ENCODE results near the gene GUCA2B.

GUCA2B gene

GRCh38 chr1:42152907-42153600 is at the start of gene GUCA2B:
Gene GUCA2B, plus strand, starts transcription at chr1:42153410. Its CDS starts 41 bp downstream, at chr1:42153451.
- no peak for DNase-seq

DNA sequence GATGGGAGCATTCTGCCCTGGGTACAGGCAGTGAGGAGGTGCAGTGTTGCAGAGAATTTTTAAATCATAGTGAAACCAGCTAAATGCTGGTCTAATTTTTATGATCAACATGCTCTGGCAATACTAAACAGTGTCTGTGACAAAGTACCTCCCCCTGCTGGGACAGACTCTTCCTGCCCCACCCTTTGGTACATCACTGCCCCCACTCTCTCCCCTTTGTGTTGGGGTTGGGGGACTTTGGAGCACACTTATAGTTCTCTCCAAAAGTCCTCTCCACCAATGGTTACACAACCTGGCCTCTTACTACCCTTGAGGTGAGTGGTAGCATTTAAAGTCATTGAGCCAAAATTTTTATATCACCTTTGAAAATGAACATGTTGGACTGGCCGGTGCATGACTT is 48.2 kb upstream of the GUCA2B start:
- DNase-seq: no peak

DNA sequence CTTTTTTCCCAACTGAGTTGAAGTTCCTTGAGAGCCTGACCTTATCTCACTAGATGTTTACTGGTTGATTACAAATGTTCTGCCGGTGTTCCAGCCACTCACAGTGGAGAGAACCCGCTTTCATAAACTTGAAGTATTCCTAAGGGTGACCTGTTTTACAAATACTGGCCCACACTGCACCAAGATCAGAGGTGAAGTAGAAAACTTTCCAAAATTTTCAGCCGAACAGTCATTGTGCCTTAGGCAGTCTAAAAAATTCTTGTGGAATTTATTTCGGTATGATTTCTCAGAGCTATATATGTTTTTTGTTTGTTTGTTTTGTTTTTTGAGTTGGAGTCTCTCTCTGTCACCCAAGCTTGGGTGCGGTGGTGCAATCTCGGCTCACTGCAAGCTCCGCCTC is 44.9 kb upstream of the GUCA2B start:
- no peak for DNase-seq

DNA sequence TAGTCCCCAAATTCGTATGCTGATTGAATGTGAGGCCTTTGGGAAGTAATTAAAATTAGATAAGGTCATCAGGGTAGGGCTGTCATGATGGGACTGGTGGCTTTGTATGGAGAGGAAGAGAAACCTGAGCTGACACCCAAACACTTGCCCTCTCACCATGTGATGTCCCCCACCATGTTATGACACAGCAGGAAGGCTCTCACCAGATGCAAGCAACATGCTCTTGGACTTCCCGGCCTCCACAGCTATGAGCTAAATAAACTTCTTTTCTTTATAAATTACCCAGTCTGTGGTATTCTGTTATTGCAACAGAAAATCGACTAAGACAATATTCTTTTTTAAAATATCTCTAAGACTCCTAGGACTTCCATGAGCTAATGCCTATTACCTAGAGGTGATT is 43.6 kb upstream of the GUCA2B start:
- no peak for DNase-seq

GRCh38 chr1:42114229-42114628 is 39.0 kb upstream of the GUCA2B start:
- no peak for DNase-seq

GRCh38 chr1:42117214-42117613 is 36.0 kb upstream of the GUCA2B start:
- no peak for DNase-seq

DNA sequence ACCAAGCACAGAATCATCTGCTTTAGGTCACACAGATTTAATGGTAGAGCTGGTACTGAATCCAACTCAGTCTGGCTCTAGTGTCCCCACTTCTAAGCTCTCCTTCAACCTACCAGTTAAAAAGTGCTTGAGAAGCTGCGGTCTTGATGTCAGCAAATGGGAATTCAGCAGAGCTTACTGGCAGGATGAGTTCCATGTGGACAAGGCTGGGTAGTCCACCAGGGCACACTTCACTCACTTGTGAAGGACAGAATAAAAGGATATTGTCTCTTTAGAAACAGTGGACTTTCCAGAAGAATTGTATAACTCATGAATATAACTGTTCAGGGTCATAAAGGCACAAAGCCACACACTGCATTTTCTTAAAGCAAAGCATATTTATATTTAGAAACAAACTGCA is 35.1 kb upstream of the GUCA2B start:
- DNase-seq: no peak

DNA sequence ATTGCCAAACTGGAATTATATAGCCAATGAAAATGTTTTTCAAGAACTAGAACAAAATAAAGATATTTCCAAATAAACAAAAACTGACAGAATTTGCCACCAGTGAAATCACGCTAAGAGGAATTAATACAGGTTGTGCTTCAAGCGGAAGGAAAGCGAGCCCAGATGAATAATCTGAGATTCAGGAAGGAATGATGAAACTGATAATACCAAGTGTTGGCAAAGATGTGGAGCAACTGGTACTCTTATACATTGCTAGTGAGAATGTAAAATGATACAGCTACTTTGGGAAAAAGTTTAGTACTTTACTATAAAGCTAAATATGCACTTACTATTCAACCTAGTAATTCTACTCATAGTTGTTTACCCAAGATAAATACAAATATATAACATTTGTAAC is 30.8 kb upstream of the GUCA2B start:
- DNase-seq: no peak

- DNase-seq: no peak
These were observed 27.7 kb upstream of the GUCA2B start for GRCh38 chr1:42125552-42125951.

- DNase-seq: no peak
These were observed 25.4 kb upstream of the GUCA2B start for GRCh38 chr1:42127767-42128166.

DNA sequence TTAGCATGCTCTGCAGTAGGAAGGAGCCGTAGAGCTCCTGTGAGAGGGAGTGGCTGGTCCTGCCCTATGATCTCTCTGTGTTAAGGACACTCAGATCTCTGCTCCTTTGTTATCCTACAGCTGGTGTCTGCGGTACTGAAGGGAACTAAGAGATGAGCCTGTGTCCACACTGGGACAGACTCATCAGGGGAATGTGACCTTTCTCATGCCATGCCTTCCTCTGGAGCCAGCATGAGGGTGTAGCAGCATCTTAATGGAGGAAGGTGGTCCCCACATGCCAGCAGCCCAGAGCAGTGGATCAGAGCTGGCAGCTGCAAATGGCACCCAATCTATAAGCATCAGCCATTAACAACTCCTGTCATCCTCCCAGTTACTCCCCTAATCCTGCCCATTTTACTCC is 24.7 kb upstream of the GUCA2B start:
- DNase-seq: no peak

GRCh38 chr1:42128964-42129363 is 24.2 kb upstream of the GUCA2B start:
- peak; percentile 58 for DNase-seq

- no peak for DNase-seq
These were observed 23.0 kb upstream of the GUCA2B start for GRCh38 chr1:42130061-42130660.

DNA sequence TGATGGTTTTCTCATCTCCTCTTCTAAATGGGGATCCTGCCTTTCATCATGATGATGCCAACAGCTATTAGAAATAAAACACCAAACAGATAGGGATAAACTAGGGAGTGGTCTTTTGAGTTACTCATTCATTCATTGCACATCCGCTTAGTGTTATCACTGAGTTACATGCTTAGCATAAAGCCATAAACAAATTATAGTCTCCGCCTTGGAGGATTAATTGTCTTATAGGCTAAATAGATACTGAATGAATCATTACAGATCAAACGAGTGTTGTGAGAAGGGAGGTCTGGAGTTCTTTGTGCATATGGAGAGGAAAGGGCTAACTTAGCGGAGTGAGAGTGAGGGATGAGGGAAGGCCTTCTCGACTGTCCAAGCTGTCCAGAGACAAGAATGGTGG is 19.8 kb upstream of the GUCA2B start:
- DNase-seq: no peak

DNA sequence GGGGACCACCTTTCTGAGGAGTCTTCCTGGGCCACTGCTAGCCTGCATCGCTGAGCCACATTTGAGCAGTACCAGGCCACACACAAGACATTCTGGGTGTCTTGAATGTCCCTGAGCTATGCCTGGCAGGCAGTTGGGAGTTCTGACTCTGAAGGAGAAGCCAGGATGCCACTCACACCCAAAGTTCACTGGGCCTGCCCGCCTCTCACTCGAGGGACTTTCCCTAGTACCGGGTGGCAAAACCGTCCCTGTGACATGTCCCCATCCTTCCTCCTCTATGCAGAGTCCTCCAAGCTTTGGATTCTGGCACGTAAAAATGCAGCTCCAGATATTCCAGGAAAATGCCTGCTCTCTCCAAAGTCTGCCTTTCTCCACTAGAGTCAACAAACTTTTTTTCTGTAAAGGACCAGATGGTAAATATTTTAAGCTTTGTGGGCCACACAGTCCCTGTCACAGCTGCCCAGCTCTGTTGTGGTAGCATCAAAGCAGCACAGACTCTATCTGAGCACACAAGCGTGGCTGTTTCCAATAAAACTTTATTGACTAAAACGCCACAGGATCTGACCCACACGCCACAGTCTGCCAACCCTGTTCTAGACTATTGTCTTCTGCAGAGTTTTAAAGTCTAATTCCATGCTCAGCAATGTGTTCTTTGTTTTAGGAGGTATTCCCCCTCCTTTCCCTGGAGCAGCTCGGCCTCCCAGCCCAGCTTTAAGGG is 19.2 kb upstream of the GUCA2B start:
- DNase-seq: no peak

DNA sequence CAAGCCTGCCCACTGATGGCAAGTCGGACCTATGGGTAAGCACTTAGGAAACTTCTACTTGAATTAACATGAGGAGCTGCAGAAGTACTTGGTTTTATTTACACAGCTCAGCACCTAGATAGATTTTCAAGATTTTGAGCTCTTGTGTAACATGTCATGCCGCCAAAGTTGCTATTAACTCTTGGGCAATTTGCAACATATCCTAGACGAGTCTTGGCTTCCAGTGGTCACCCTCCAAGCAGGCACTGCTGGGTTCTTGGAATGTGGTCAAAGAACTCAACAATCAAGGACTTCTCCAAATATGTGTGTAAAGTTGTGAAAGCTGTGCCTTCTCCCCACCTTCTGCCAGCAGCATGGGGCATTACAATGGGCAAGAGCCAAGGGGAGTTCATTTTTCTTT is 17.8 kb upstream of the GUCA2B start:
- DNase-seq: no peak

- DNase-seq: no peak
These were observed 16.7 kb upstream of the GUCA2B start for GRCh38 chr1:42136466-42136865.

- no peak for DNase-seq
These were observed 15.4 kb upstream of the GUCA2B start for GRCh38 chr1:42137766-42138165.

DNA sequence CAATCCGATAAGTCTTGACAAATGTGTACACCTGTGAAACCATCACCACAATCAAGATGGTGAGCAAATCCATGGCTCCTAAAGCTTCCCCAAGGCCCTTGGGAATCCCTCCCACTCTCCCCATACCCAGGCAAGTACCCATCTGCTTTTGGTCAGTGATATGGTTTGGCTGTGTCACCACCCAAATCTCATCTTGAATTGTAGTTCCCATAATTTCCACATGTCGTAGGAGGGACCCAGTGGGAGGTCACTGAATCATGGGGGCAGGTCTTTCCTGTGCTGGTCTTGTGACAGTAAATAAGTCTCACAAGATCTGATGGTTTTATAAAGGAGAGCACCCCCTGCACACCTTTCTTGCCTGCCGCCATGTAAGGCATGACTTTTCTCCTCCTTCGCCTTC is 14.6 kb upstream of the GUCA2B start:
- DNase-seq: no peak

DNA sequence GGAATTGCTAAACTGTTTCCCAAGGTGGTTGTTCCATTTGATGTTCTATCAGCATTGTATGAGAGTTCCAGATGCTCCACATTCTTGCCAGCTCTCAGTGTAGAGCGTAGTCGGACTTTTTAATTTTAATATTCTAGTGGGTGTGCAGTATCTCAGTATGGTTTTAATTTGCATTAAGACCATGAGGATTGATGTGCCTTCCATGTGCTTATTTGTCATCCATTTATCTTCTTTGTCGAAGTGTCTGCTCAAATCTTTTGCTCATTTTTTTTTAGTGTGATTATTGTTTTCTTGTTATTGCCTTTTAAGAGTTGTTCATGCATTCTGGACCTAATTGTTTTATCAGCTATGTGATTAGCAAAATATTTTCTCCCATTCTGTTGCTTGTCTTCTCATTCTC is 13.8 kb upstream of the GUCA2B start:
- DNase-seq: no peak

DNA sequence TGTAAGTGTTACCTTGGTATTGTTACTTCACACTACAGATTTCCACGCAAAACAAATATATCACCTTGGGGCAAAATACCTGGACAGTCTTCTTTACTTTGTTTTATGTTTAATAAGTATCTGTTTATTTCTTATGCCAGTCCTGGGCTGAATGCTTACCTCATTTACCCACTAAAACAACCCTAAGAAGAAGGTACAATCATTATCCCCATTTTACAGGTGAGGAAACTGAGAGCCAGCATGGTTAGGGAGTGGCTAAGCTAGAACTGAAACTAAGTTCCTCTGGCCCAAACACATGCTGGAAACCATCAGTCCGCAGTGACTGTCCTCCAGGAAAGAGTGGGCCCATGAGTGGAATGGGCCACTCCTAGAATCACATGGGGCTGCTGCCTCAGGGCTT is 13.0 kb upstream of the GUCA2B start:
- no peak for DNase-seq

- no peak for DNase-seq
These were observed 11.2 kb upstream of the GUCA2B start for GRCh38 chr1:42141978-42142377.

DNA sequence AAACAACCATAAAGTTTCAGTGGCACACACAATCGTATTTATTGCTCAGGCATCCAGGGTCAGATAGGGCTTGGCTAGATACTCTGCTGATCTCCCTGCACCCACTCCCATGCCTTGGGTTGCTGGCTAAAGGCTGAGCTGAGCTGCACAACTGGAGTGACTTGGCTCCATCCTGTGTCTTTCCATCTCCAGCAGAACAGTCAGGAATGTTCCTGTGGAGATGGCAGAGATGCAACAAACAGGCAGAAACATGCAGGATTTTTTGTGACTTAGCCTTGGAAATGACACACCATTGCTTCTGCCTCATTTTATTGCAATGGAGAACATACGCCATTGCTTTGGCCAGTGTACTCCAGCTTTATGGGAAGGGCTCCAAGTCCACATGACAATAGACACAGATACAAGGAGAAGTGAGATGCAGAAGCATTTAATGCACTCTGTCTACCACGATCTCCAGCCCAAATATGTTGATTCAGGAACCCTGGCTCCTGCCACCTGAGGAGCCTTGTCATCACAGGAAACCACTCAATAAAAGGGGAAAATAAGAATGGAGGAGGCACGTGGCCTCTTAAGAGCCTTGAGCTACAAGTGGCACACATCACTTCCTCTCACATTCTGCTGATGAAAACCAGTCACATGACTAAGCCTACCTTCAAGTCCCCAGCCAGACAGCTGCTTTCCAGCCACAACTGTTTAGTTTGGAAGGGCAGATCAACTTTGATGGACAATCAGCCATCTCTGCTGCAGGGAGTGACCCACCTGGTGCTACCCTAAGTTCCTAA is 10.1 kb upstream of the GUCA2B start:
- no peak for DNase-seq

Data from NCI-H2171 (cell line).